ENCODE data around the gene TMTC4. TPM values are rescaled to one million over a fixed set of nuclear protein-coding genes. Genes with fewer than 3 reads are reported as not detected.

Gene TMTC4
- total RNA-seq, 1 experiment from 2014 or later, result 45.5 TPM

DNA sequence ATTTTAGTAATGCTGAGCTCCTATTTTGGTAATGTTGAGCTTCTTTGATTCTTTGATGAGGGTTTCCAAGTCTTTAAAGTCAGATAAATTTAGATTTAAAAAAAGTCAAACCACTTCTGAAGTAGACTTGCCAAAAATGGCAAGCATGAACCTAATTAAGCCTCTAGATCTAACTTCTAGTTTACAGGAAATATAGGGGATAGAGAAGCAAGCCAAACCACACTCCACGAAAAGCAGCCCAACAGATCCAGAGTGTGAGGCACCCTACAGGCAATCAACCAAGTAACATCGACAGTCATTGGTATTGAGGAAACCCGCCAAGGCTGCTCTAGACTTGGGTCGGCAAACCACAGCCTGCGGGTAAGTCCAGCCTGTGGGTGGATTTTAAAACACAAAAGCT, 89.7 kb downstream of the TMTC4 start:
- Mint-ChIP-seq H3K4me3 (no peak overlapping the region), H3K9me3 (peaks cover 32% of the 10 kb centered on the region), H3K36me3 (peaks cover 27% of the 10 kb centered on the region), H3K27me3 (ENCODE audit: low read depth) (peaks cover 9% of the 10 kb centered on the region), H3K4me1 (peaks cover 7% of the 10 kb centered on the region; the same call in 1 of the 2 replicates), H3K27ac (no peak overlapping the region)
- POLR2A ChIA-PET, result no interaction called here
- ATAC-seq (no peak), DNase-seq (ENCODE audit: low spot score) (no peak)
- TF ChIP-seq, protein P1, sequence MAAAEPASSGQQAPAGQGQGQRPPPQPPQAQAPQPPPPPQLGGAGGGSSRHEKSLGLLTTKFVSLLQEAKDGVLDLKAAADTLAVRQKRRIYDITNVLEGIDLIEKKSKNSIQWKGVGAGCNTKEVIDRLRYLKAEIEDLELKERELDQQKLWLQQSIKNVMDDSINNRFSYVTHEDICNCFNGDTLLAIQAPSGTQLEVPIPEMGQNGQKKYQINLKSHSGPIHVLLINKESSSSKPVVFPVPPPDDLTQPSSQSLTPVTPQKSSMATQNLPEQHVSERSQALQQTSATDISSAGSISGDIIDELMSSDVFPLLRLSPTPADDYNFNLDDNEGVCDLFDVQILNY (CRISPR knock-in tag; IDR thresholded peaks at IDR 0.05), result no peak
- TF ChIP-seq, protein P2, sequence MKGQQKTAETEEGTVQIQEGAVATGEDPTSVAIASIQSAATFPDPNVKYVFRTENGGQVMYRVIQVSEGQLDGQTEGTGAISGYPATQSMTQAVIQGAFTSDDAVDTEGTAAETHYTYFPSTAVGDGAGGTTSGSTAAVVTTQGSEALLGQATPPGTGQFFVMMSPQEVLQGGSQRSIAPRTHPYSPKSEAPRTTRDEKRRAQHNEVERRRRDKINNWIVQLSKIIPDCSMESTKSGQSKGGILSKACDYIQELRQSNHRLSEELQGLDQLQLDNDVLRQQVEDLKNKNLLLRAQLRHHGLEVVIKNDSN (CRISPR knock-in tag; IDR thresholded peaks at IDR 0.05), result no peak
- no peak for TF ChIP-seq ZNF396 (CRISPR knock-in tag; IDR thresholded peaks at IDR 0.05; ENCODE audit: borderline replicate concordance)
- TF ChIP-seq, protein P3, sequence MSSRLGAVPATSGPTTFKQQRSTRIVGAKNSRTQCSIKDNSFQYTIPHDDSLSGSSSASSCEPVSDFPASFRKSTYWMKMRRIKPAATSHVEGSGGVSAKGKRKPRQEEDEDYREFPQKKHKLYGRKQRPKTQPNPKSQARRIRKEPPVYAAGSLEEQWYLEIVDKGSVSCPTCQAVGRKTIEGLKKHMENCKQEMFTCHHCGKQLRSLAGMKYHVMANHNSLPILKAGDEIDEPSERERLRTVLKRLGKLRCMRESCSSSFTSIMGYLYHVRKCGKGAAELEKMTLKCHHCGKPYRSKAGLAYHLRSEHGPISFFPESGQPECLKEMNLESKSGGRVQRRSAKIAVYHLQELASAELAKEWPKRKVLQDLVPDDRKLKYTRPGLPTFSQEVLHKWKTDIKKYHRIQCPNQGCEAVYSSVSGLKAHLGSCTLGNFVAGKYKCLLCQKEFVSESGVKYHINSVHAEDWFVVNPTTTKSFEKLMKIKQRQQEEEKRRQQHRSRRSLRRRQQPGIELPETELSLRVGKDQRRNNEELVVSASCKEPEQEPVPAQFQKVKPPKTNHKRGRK (CRISPR knock-in tag; IDR thresholded peaks at IDR 0.05; ENCODE audit: borderline replicate concordance), result no peak
- TF ChIP-seq GRHL2 (CRISPR knock-in tag; IDR thresholded peaks at IDR 0.05; ENCODE audit: insufficient replicate concordance, severe bottlenecking), result no peak
- TF ChIP-seq SMAD4 (CRISPR knock-in tag; IDR thresholded peaks at IDR 0.05), result no peak
- CTCF ChIA-PET, result interaction anchor here (1.1 to 1.6 kb wide), 2 partner anchors 12 to 70 kb away, joined by 3 to 7 read pairs; no protein-coding TSS in a partner anchor

DNA sequence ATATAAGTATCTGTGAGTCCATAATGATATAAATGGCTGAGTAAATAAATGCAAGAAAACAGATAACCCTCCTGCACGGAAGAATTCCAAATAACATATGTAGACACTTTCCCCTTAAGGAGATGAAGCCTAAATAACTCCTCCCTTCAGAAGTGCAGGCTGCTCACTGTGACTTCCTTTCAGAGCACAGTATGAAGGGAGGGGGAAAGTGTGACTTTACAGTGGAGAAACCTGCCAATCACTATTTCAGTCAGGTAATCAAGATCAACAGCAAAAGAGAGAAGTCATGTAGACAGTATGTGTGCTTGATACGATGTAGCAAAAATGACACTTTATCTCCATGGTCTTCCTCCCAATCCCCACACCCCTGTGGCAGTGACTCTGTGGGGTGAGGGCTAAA, 93.1 kb downstream of the TMTC4 start:
- Mint-ChIP-seq H3K4me1 (peaks cover under 1% of the 10 kb centered on the region; the same call in 1 of the 2 replicates), H3K9me3 (peaks cover 30% of the 10 kb centered on the region), H3K4me3 (no peak overlapping the region), H3K36me3 (peaks cover 27% of the 10 kb centered on the region), H3K27ac (no peak overlapping the region), H3K27me3 (ENCODE audit: low read depth) (no peaks in the 10 kb centered on the region; the same call in 1 of the 2 replicates)
- POLR2A ChIA-PET, result no interaction called here
- TF ChIP-seq EMX1 (CRISPR knock-in tag; IDR thresholded peaks at IDR 0.05) (no peak), ZNF232 (CRISPR knock-in tag; IDR thresholded peaks at IDR 0.05) (no peak), SMAD3 (CRISPR knock-in tag; IDR thresholded peaks at IDR 0.05; ENCODE audit: borderline replicate concordance) (no peak), ETV6 (CRISPR knock-in tag; IDR thresholded peaks at IDR 0.05) (no peak), PRRX2 (CRISPR knock-in tag; IDR thresholded peaks at IDR 0.05) (no peak), KAT7 (CRISPR knock-in tag; IDR thresholded peaks at IDR 0.05; ENCODE audit: borderline replicate concordance) (no peak), TCF7 (CRISPR knock-in tag; IDR thresholded peaks at IDR 0.05; ENCODE audit: low read depth) (no peak), ZNF416 (CRISPR knock-in tag; IDR thresholded peaks at IDR 0.05) (no peak), ZNF396 (CRISPR knock-in tag; IDR thresholded peaks at IDR 0.05; ENCODE audit: borderline replicate concordance) (no peak), HMGA2 (CRISPR knock-in tag; IDR thresholded peaks at IDR 0.05) (no peak), FOXJ3 (CRISPR knock-in tag; IDR thresholded peaks at IDR 0.05; ENCODE audit: borderline replicate concordance) (no peak), ATF1 (CRISPR knock-in tag; IDR thresholded peaks at IDR 0.05) (no peak), MYBL2 (CRISPR knock-in tag; IDR thresholded peaks at IDR 0.05) (no peak), CREB1 (CRISPR knock-in tag; IDR thresholded peaks at IDR 0.05) (no peak), CBFB (CRISPR knock-in tag; IDR thresholded peaks at IDR 0.05; ENCODE audit: low read depth) (no peak)
- TF ChIP-seq, protein P4, sequence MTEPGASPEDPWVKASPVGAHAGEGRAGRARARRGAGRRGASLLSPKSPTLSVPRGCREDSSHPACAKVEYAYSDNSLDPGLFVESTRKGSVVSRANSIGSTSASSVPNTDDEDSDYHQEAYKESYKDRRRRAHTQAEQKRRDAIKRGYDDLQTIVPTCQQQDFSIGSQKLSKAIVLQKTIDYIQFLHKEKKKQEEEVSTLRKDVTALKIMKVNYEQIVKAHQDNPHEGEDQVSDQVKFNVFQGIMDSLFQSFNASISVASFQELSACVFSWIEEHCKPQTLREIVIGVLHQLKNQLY (CRISPR knock-in tag; IDR thresholded peaks at IDR 0.05), result no peak
- TF ChIP-seq, protein P5, sequence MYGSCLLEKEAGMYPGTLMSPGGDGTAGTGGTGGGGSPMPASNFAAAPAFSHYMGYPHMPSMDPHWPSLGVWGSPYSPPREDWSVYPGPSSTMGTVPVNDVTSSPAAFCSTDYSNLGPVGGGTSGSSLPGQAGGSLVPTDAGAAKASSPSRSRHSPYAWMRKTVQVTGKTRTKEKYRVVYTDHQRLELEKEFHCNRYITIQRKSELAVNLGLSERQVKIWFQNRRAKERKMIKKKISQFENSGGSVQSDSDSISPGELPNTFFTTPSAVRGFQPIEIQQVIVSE (CRISPR knock-in tag; IDR thresholded peaks at IDR 0.05; ENCODE audit: borderline replicate concordance), result no peak
- TF ChIP-seq, protein P6, sequence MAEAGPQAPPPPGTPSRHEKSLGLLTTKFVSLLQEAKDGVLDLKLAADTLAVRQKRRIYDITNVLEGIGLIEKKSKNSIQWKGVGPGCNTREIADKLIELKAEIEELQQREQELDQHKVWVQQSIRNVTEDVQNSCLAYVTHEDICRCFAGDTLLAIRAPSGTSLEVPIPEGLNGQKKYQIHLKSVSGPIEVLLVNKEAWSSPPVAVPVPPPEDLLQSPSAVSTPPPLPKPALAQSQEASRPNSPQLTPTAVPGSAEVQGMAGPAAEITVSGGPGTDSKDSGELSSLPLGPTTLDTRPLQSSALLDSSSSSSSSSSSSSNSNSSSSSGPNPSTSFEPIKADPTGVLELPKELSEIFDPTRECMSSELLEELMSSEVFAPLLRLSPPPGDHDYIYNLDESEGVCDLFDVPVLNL (CRISPR knock-in tag; IDR thresholded peaks at IDR 0.05; ENCODE audit: borderline replicate concordance, low read depth), result no peak
- TF ChIP-seq, protein P7, sequence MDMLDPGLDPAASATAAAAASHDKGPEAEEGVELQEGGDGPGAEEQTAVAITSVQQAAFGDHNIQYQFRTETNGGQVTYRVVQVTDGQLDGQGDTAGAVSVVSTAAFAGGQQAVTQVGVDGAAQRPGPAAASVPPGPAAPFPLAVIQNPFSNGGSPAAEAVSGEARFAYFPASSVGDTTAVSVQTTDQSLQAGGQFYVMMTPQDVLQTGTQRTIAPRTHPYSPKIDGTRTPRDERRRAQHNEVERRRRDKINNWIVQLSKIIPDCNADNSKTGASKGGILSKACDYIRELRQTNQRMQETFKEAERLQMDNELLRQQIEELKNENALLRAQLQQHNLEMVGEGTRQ (CRISPR knock-in tag; IDR thresholded peaks at IDR 0.05), result no peak
- TF ChIP-seq, protein P8, sequence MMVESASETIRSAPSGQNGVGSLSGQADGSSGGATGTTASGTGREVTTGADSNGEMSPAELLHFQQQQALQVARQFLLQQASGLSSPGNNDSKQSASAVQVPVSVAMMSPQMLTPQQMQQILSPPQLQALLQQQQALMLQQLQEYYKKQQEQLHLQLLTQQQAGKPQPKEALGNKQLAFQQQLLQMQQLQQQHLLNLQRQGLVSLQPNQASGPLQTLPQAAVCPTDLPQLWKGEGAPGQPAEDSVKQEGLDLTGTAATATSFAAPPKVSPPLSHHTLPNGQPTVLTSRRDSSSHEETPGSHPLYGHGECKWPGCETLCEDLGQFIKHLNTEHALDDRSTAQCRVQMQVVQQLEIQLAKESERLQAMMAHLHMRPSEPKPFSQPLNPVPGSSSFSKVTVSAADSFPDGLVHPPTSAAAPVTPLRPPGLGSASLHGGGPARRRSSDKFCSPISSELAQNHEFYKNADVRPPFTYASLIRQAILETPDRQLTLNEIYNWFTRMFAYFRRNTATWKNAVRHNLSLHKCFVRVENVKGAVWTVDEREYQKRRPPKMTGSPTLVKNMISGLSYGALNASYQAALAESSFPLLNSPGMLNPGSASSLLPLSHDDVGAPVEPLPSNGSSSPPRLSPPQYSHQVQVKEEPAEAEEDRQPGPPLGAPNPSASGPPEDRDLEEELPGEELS (CRISPR knock-in tag; IDR thresholded peaks at IDR 0.05), result no peak
- no peak for ATAC-seq
- no peak for DNase-seq (ENCODE audit: low spot score)
- CTCF ChIA-PET, result no interaction called here
